ENCODE data around the gene ZNF81.

Gene ZNF81

GRCh38 chrX:47828984-47829383 is 7.7 kb upstream of the ZNF81 start:
- no peak for DNase-seq (ENCODE audit: low spot score)
- no peak overlapping the region for H3K27ac ChIP-seq
- TF ChIP-seq CTCF (IDR thresholded peaks at IDR 0.05): no peak
- H3K4me3 ChIP-seq: no peak overlapping the region

- Histone ChIP-seq H3K4me3 (no peak overlapping the region), H3K27ac (no peak overlapping the region)
- no peak for TF ChIP-seq CTCF (IDR thresholded peaks at IDR 0.05)
- DNase-seq (ENCODE audit: low spot score): no peak
Measured at GRCh38 chrX:47831788-47832187, 4.9 kb upstream of the ZNF81 start.

GRCh38 chrX:47838361-47838760 is 1.7 kb downstream of the ZNF81 start:
- no peak for TF ChIP-seq CTCF (IDR thresholded peaks at IDR 0.05)
- H3K27ac ChIP-seq: no peak overlapping the region
- no peak for DNase-seq (ENCODE audit: low spot score)
- H3K4me3 ChIP-seq: no peak overlapping the region

GRCh38 chrX:47840111-47840510 is 3.4 kb downstream of the ZNF81 start:
- no peak for DNase-seq (ENCODE audit: low spot score)
- H3K4me3 ChIP-seq: no peak overlapping the region
- no peak for TF ChIP-seq CTCF (IDR thresholded peaks at IDR 0.05)
- H3K27ac ChIP-seq: no peak overlapping the region

GRCh38 chrX:47843363-47843762 is 6.7 kb downstream of the ZNF81 start:
- no peak overlapping the region for H3K27ac ChIP-seq
- no peak for TF ChIP-seq CTCF (IDR thresholded peaks at IDR 0.05)
- H3K4me3 ChIP-seq: no peak overlapping the region
- DNase-seq (ENCODE audit: low spot score): no peak

- no peak overlapping the region for H3K27ac ChIP-seq
- no peak for TF ChIP-seq CTCF (IDR thresholded peaks at IDR 0.05)
- no peak overlapping the region for H3K4me3 ChIP-seq
- DNase-seq (ENCODE audit: low spot score): no peak
Measured at GRCh38 chrX:47844117-47844516, 7.4 kb downstream of the ZNF81 start.

- DNase-seq (ENCODE audit: low spot score): no peak
- no peak overlapping the region for H3K4me3 ChIP-seq
- H3K27ac ChIP-seq: no peak overlapping the region
- no peak for TF ChIP-seq CTCF (IDR thresholded peaks at IDR 0.05)
Measured at GRCh38 chrX:47846040-47846439, 9.3 kb downstream of the ZNF81 start.
